ENCODE results near the gene GPLD1. TPM values are rescaled to one million over a fixed set of nuclear protein-coding genes. Genes with fewer than 3 reads are reported as not detected.
"Not testable (repeated sequence)": the region's sequence is repeated elsewhere in the genome, so short reads cannot be mapped to it uniquely, and the experiment has no call there.

The GPLD1 gene
- total RNA-seq, 1 donor from 2014 or later = 6.0 TPM

GRCh38 chr6:24387818-24388217 lies 101.6 kb downstream of the GPLD1 start:
- TF ChIP-seq CTCF (conservative IDR thresholded peaks at IDR 0.05) = no peak
- Mint-ChIP-seq H3K27ac (ENCODE audit: unreplicated experiment) (peak overlapping the region; percentile 21), H3K9me3 (no peaks in the 10 kb centered on the region), H3K4me1 (no peaks in the 10 kb centered on the region), H3K4me3 (no peak overlapping the region), H3K27me3 (ENCODE audit: low read depth) (no peaks in the 10 kb centered on the region), H3K36me3 (ENCODE audit: low read depth) (no peaks in the 10 kb centered on the region)
- no peak for DNase-seq (ENCODE audit: low read depth, low spot score)

GRCh38 chr6:24385536-24386269 lies 103.7 kb downstream of the GPLD1 start:
- Mint-ChIP-seq H3K4me1 (peaks cover 4% of the 10 kb centered on the region), H3K36me3 (ENCODE audit: low read depth) (no peaks in the 10 kb centered on the region), H3K27me3 (ENCODE audit: low read depth) (no peaks in the 10 kb centered on the region), H3K27ac (ENCODE audit: unreplicated experiment) (no peak overlapping the region), H3K4me3 (no peak overlapping the region), H3K9me3 (no peaks in the 10 kb centered on the region)
- DNase-seq (ENCODE audit: low read depth, low spot score) = no peak
- TF ChIP-seq CTCF (conservative IDR thresholded peaks at IDR 0.05) = no peak

- not testable (repeated sequence) for H3K4me1 Mint-ChIP-seq; H3K9me3 Mint-ChIP-seq; H3K27me3 Mint-ChIP-seq (ENCODE audit: low read depth)
These were observed 104.8 kb downstream of the GPLD1 start for GRCh38 chr6:24384369-24385130.

GRCh38 chr6:24382891-24383494 lies 106.4 kb downstream of the GPLD1 start:
- H3K9me3 Mint-ChIP-seq; H3K27ac Mint-ChIP-seq (ENCODE audit: unreplicated experiment); DNase-seq (ENCODE audit: low read depth, low spot score); H3K27me3 Mint-ChIP-seq (ENCODE audit: low read depth); H3K4me3 Mint-ChIP-seq; H3K36me3 Mint-ChIP-seq (ENCODE audit: low read depth); H3K4me1 Mint-ChIP-seq: not testable (repeated sequence)

More at GRCh38 chr6:24384369-24385130, 104.8 kb downstream of the GPLD1 start:
- not testable (repeated sequence) for DNase-seq (ENCODE audit: low read depth, low spot score); H3K27ac Mint-ChIP-seq (ENCODE audit: unreplicated experiment); H3K36me3 Mint-ChIP-seq (ENCODE audit: low read depth); H3K4me3 Mint-ChIP-seq

- Mint-ChIP-seq H3K27ac (ENCODE audit: unreplicated experiment) (no peak overlapping the region), H3K36me3 (ENCODE audit: low read depth) (no peaks in the 10 kb centered on the region), H3K4me3 (no peak overlapping the region), H3K27me3 (ENCODE audit: low read depth) (no peaks in the 10 kb centered on the region), H3K4me1 (peaks cover 4% of the 10 kb centered on the region), H3K9me3 (no peaks in the 10 kb centered on the region)
- TF ChIP-seq CTCF (conservative IDR thresholded peaks at IDR 0.05) = no peak
- DNase-seq (ENCODE audit: low read depth, low spot score) = no peak
These were observed 107.2 kb downstream of the GPLD1 start for GRCh38 chr6:24382220-24382540.

GRCh38 chr6:24381476-24382219 lies 107.7 kb downstream of the GPLD1 start:
- no peak for TF ChIP-seq CTCF (conservative IDR thresholded peaks at IDR 0.05)
- no peak for DNase-seq (ENCODE audit: low read depth, low spot score)
- no peaks in the 10 kb centered on the region for H3K9me3 Mint-ChIP-seq
- no peaks in the 10 kb centered on the region for H3K27me3 Mint-ChIP-seq (ENCODE audit: low read depth)
- peaks cover 9% of the 10 kb centered on the region for H3K4me1 Mint-ChIP-seq
- H3K36me3 Mint-ChIP-seq (ENCODE audit: low read depth) = no peaks in the 10 kb centered on the region
- H3K27ac Mint-ChIP-seq (ENCODE audit: unreplicated experiment) = no peak overlapping the region
- no peak overlapping the region for H3K4me3 Mint-ChIP-seq
